Central memory CD4-positive, alpha-beta T cell (primary cell): ENCODE measurements around the gene SLC43A3.
A peak's percentile ranks its signal among the peaks of the same experiment; 100 is the strongest.

Experiments used
- DNase-seq: peaks from one replicate; pipeline ENCODE4 v3.0.0; 2022
- total RNA-seq, 3 experiments: gene quantifications; one replicate each; lab custom pipeline; 2026; lab: John Stamatoyannopoulos, UW

The SLC43A3 gene
- 2.6 to 225 (median 4.1) reads per million in 3 experiments for total RNA-seq

- peak; percentile 25 for DNase-seq
Observed at GRCh38 chr11:57426929-57427726, at the start of gene SLC43A3. TSS of gene SLC43A3 (minus strand) at chr11:57427121. CDS start at chr11:57426172, 949 bp downstream.

GRCh38 chr11:57476047-57476756 is 49.3 kb upstream of the SLC43A3 start:
- DNase-seq = peak; percentile 9

- no peak for DNase-seq
Observed at GRCh38 chr11:57475671-57476046, 48.7 kb upstream of the SLC43A3 start.

- no peak for DNase-seq
Observed at GRCh38 chr11:57475191-57475590, 48.3 kb upstream of the SLC43A3 start.

GRCh38 chr11:57474803-57475115 is 47.8 kb upstream of the SLC43A3 start:
- DNase-seq = no peak

- no peak for DNase-seq
Observed at GRCh38 chr11:57474017-57474802, 47.3 kb upstream of the SLC43A3 start.

GRCh38 chr11:57473285-57473841 is 46.4 kb upstream of the SLC43A3 start:
- no peak for DNase-seq

GRCh38 chr11:57471496-57471895 is 44.6 kb upstream of the SLC43A3 start:
- no peak for DNase-seq

- no peak for DNase-seq
Observed at GRCh38 chr11:57469268-57469667, 42.3 kb upstream of the SLC43A3 start.

- no peak for DNase-seq
Observed at GRCh38 chr11:57468276-57468675, 41.4 kb upstream of the SLC43A3 start.

GRCh38 chr11:57467508-57468157 is 40.7 kb upstream of the SLC43A3 start:
- no peak for DNase-seq

- DNase-seq = no peak
Observed at GRCh38 chr11:57466680-57467079, 39.8 kb upstream of the SLC43A3 start.

GRCh38 chr11:57464539-57465181 is 37.7 kb upstream of the SLC43A3 start:
- DNase-seq = no peak

- DNase-seq = no peak
Observed at GRCh38 chr11:57463671-57464538, 37.0 kb upstream of the SLC43A3 start.

GRCh38 chr11:57462597-57462996 is 35.7 kb upstream of the SLC43A3 start:
- no peak for DNase-seq

- DNase-seq = no peak
Observed at GRCh38 chr11:57461841-57462489, 35.0 kb upstream of the SLC43A3 start.

GRCh38 chr11:57460758-57461749 is 34.1 kb upstream of the SLC43A3 start:
- DNase-seq = no peak

GRCh38 chr11:57460022-57460757 is 33.3 kb upstream of the SLC43A3 start, which contains the start of gene RTN4RL2:
TSS of gene RTN4RL2 (plus strand) at chr11:57460528. CDS start at chr11:57460866, 338 bp downstream.
- peak; percentile 12 for DNase-seq
